Measurements from ENCODE around the gene SCP2. TPM values are rescaled to one million over a fixed set of nuclear protein-coding genes. Genes with fewer than 3 reads are reported as not detected.

The SCP2 gene
- total and polyA plus RNA-seq, 2 of the 4 experiments (the other 2 are of a cell fraction) = 70.4 to 83.1 TPM

DNA sequence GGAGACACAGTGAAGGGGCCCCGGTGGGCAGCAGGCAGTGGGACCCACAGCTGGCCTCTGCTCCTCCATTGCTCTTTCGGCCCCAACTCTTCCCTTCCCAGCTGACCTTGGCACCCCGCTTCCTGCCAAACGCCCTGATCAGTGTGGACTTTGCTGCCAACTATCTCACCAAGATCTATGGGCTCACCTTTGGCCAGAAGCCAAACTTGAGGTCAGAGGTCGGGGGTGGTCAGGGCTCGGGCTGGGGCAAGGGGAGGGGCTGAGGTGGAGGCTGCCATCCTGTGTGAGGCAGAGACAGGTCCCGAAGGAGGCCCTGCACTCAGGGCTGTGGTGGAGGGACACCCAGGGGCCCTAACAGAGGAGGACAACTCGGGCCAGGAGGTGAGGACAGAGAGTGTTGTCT is 148.7 kb downstream of the SCP2 start:
- CTCF ChIA-PET = no interaction called here

More for the DNA sequence above, 148.7 kb downstream of the SCP2 start:
- Histone ChIP-seq H3K4me2 (ENCODE audit: low read depth, low read length) (no peak overlapping the region), H3K36me3 (ENCODE audit: control insufficient read depth, insufficient read depth, low read length) (peaks cover 19% of the 10 kb centered on the region; the same call in 1 of the 2 replicates), H2BK5ac (ENCODE audit: low read depth, low read length, poor library complexity, severe bottlenecking) (no peak overlapping the region), H3K18ac (ENCODE audit: low read depth, low read length) (no peak overlapping the region), H3K23ac (ENCODE audit: low read depth, low read length) (no peak overlapping the region), H3K9me1 (ENCODE audit: insufficient read depth, low read length) (no peaks in the 10 kb centered on the region), H2BK15ac (ENCODE audit: low read depth, low read length) (no peak overlapping the region), H4K91ac (ENCODE audit: insufficient read depth, low read depth, low read length) (no peak overlapping the region), H4K5ac (ENCODE audit: low read depth, low read length) (no peak overlapping the region), H3K4ac (ENCODE audit: low read depth, low read length) (no peak overlapping the region), H3K79me1 (ENCODE audit: low read depth in 1 of 2, low read length in 2 of 2) (no peaks in the 10 kb centered on the region), H2AFZ (replicated peaks; ENCODE audit: low read length, poor library complexity) (no peak overlapping the region), H2AK9ac (replicated peaks; ENCODE audit: low read depth, low read length, poor library complexity) (no peak overlapping the region), H3K56ac (ENCODE audit: extremely low read depth, insufficient read depth, low read length) (no peak overlapping the region), H3K9me3 (ENCODE audit: control insufficient read depth, insufficient read depth, low read length) (no peaks in the 10 kb centered on the region), H3K14ac (replicated peaks; ENCODE audit: low read depth, low read length) (no peak overlapping the region), H3K4me3 (ENCODE audit: insufficient read depth, low read depth, low read length) (no peak overlapping the region), H2BK120ac (ENCODE audit: low read depth, low read length) (no peak overlapping the region), H3K27ac (ENCODE audit: insufficient read depth, low read length) (no peak overlapping the region), H4K8ac (ENCODE audit: low read depth in 2 of 2, low read length in 2 of 2) (no peak overlapping the region), H2BK20ac (ENCODE audit: low read depth, low read length) (no peak overlapping the region), H3K9ac (ENCODE audit: low read depth, low read length) (no peak overlapping the region), H2AK5ac (ENCODE audit: low read depth, low read length) (no peak overlapping the region), H3K27me3 (ENCODE audit: control insufficient read depth, insufficient read depth, low read length) (no peaks in the 10 kb centered on the region), H3K4me1 (ENCODE audit: control insufficient read depth, insufficient read depth, low read length) (peaks cover 2% of the 10 kb centered on the region; the same call in 1 of the 2 replicates), H4K20me1 (ENCODE audit: insufficient read depth, low read length) (no peaks in the 10 kb centered on the region)
- ATAC-seq (ENCODE audit: low read depth) (no peak), DNase-seq (no peak)
- in situ Hi-C loops (cut with MboI; ENCODE audit: low sequenced_read_pairs) = no loop called here
- 83% methylated on average over 1 of the region's 8 CpGs; no CpG with 5 or more reads in 1 of the 2 experiments for WGBS, 2 experiments (ENCODE audit: extremely low coverage in 2 of 2, insufficient read length in 1 of 2)
- intact Hi-C loops (cut with micrococcal nuclease) = no loop called here
- BruUV-seq (replicated peaks) = no TSS peak
- POLR2A ChIA-PET (ENCODE audit: unreplicated experiment) = no interaction called here
- TF ChIP-seq FOS (IDR thresholded peaks at IDR 0.05; ENCODE audit: low read depth, low read length) = no peak
- TF ChIP-seq RAD21 (IDR thresholded peaks at IDR 0.05; ENCODE audit: low read length) = no peak
- no peak for TF ChIP-seq RCOR1 (IDR thresholded peaks at IDR 0.05; ENCODE audit: insufficient replicate concordance, low read length)
- no peak for TF ChIP-seq NFE2L2 (IDR thresholded peaks at IDR 0.05; ENCODE audit: low read depth, low read length)
- no peak for TF ChIP-seq RFX5 (IDR thresholded peaks at IDR 0.05; ENCODE audit: low read depth, low read length)
- TF ChIP-seq, protein P1, sequence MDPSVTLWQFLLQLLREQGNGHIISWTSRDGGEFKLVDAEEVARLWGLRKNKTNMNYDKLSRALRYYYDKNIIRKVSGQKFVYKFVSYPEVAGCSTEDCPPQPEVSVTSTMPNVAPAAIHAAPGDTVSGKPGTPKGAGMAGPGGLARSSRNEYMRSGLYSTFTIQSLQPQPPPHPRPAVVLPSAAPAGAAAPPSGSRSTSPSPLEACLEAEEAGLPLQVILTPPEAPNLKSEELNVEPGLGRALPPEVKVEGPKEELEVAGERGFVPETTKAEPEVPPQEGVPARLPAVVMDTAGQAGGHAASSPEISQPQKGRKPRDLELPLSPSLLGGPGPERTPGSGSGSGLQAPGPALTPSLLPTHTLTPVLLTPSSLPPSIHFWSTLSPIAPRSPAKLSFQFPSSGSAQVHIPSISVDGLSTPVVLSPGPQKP (IDR thresholded peaks at IDR 0.05; ENCODE audit: borderline replicate concordance, low read depth, low read length) = no peak
- no peak for TF ChIP-seq MAZ (IDR thresholded peaks at IDR 0.05; ENCODE audit: borderline replicate concordance, low read depth, low read length)
- no peak for TF ChIP-seq CEBPB (IDR thresholded peaks at IDR 0.05; ENCODE audit: low read depth, low read length)
- TF ChIP-seq BHLHE40 (IDR thresholded peaks at IDR 0.05; ENCODE audit: low read depth, low read length) = no peak
- TF ChIP-seq, protein P2, sequence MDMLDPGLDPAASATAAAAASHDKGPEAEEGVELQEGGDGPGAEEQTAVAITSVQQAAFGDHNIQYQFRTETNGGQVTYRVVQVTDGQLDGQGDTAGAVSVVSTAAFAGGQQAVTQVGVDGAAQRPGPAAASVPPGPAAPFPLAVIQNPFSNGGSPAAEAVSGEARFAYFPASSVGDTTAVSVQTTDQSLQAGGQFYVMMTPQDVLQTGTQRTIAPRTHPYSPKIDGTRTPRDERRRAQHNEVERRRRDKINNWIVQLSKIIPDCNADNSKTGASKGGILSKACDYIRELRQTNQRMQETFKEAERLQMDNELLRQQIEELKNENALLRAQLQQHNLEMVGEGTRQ (IDR thresholded peaks at IDR 0.05; ENCODE audit: low read depth, low read length) = no peak
- no peak for TF ChIP-seq MAFK (IDR thresholded peaks at IDR 0.05; ENCODE audit: low read depth, low read length)
- TF ChIP-seq MXI1 (IDR thresholded peaks at IDR 0.05; ENCODE audit: borderline replicate concordance, low read depth, low read length) = no peak
- no peak for TF ChIP-seq CHD1 (IDR thresholded peaks at IDR 0.05; ENCODE audit: low read depth, low read length)
- dilution Hi-C loops (cut with HindIII; ENCODE audit: low sequenced_read_pairs, unreplicated experiment) = no loop called here
